Measurements from ENCODE around the gene PTPRU. TPM values are rescaled to one million over a fixed set of nuclear protein-coding genes. Genes with fewer than 3 reads are reported as not detected.
A peak's percentile ranks its signal among the peaks of the same experiment; 100 is the strongest.

The PTPRU gene
- total RNA-seq, 6 experiments from 2014 or later = 5.6 to 8.1 (median 7.0) TPM

GRCh38 chr1:29237129-29237821 is 953 bp downstream of the PTPRU start:
- Mint-ChIP-seq H3K27ac (peak overlapping the region; percentile 6), H3K4me3 (peak overlapping the region; percentile 86), H3K9me3 (no peaks in the 10 kb centered on the region), H3K36me3 (ENCODE audit: low read depth) (no peaks in the 10 kb centered on the region), H3K4me1 (ENCODE audit: low read depth) (peaks cover 30% of the 10 kb centered on the region), H3K27me3 (ENCODE audit: insufficient read depth) (peaks cover 8% of the 10 kb centered on the region)
- TF ChIP-seq CTCF (IDR thresholded peaks at IDR 0.05) = peak; percentile 17; the same call in 1 of the 2 replicates
- peak; percentile 25 for DNase-seq

GRCh38 chr1:29237852-29238619 is 1.7 kb downstream of the PTPRU start:
- Mint-ChIP-seq H3K36me3 (ENCODE audit: low read depth) (no peaks in the 10 kb centered on the region), H3K27ac (peak overlapping the region; percentile 83), H3K9me3 (no peaks in the 10 kb centered on the region), H3K27me3 (ENCODE audit: insufficient read depth) (peaks cover 8% of the 10 kb centered on the region), H3K4me1 (ENCODE audit: low read depth) (peaks cover 30% of the 10 kb centered on the region), H3K4me3 (peak overlapping the region; percentile 86)
- DNase-seq = no peak
- no peak for TF ChIP-seq CTCF (IDR thresholded peaks at IDR 0.05)

- DNase-seq = no peak
- Mint-ChIP-seq H3K4me1 (ENCODE audit: low read depth) (peaks cover 30% of the 10 kb centered on the region), H3K27ac (peak overlapping the region; percentile 5; the same call in 1 of the 2 replicates), H3K9me3 (no peaks in the 10 kb centered on the region), H3K4me3 (peak overlapping the region; percentile 56), H3K27me3 (ENCODE audit: insufficient read depth) (peaks cover 8% of the 10 kb centered on the region), H3K36me3 (ENCODE audit: low read depth) (no peaks in the 10 kb centered on the region)
- TF ChIP-seq CTCF (IDR thresholded peaks at IDR 0.05) = no peak
Measured at GRCh38 chr1:29238620-29239002, 2.3 kb downstream of the PTPRU start.

- no peak overlapping the region for H3K27ac Mint-ChIP-seq
- H3K4me1 Mint-ChIP-seq (ENCODE audit: low read depth) = peaks cover 30% of the 10 kb centered on the region
- peak overlapping the region; percentile 56; the same call in 1 of the 2 replicates for H3K4me3 Mint-ChIP-seq
Measured at GRCh38 chr1:29239142-29239541, 2.8 kb downstream of the PTPRU start.

GRCh38 chr1:29240400-29240837 is 4.1 kb downstream of the PTPRU start:
- H3K36me3 Mint-ChIP-seq (ENCODE audit: low read depth) = no peaks in the 10 kb centered on the region
- no peak overlapping the region for H3K4me3 Mint-ChIP-seq
- peaks cover 30% of the 10 kb centered on the region for H3K4me1 Mint-ChIP-seq (ENCODE audit: low read depth)
- TF ChIP-seq CTCF (IDR thresholded peaks at IDR 0.05) = peak; percentile 41
- DNase-seq = no peak
- peaks cover 6% of the 10 kb centered on the region for H3K27me3 Mint-ChIP-seq (ENCODE audit: insufficient read depth)
- no peaks in the 10 kb centered on the region for H3K9me3 Mint-ChIP-seq
- H3K27ac Mint-ChIP-seq = no peak overlapping the region

More at GRCh38 chr1:29239142-29239541, 2.8 kb downstream of the PTPRU start:
- TF ChIP-seq CTCF (IDR thresholded peaks at IDR 0.05) = no peak
- Mint-ChIP-seq H3K36me3 (ENCODE audit: low read depth) (no peaks in the 10 kb centered on the region), H3K27me3 (ENCODE audit: insufficient read depth) (peaks cover 6% of the 10 kb centered on the region), H3K9me3 (no peaks in the 10 kb centered on the region)
- DNase-seq = no peak

All from HFFc6 (cell line).